ENCODE results near the gene SLC5A7.

SLC5A7 gene

DNA sequence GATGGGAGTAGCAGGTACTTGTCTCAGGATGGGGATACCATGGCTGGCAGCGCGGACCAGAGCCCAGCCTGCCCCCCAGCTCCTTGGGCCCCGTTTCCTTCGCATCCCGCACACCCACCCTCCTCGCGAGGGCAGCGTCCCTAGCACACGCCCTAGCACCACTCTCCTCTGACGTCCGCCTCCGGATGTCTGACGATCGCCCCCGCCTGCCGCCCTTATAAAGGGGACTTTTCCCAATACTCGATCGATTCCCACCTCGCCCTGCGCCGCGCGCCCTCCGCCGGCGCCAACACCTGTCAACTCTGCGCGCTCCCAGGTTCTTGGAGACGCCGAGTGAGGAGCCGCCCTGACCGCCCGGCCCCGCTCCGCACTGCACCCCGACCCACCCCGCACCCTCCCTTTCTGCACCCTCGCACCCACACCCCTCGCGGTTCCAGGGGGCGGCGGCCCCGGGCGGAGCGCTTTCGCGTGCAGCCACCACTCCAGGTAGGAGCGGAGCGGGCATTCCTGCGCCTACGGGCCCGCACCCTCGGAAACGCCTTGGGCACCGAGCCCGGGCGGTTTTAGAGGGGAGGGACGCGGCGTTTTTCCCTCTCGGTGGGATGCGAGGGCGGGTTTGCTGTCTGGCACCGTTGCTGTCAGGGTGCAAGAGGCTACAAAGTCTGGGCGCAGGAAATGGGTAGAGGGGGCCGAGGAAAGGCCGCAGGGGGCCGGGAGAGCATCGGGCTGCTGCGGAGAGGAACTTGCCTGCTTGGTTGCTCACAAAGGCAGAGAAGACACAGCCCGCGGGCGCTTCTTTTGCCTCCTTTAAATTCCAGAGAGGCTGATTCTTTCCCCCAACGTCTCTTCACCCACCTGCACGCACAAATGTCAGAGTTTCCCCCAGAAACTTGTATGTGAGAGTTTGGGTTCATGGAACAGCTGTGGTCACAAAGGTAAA lies at the start of gene SLC5A7:
SLC5A7 (plus strand) TSS at position 247 of the 940 bp plus-strand sequence. CDS start 1,632 bp downstream, outside the sequence.
- no peak for DNase-seq (ENCODE audit: extremely low read depth in 1 of 2, low read depth in 1 of 2)

GRCh38 chr2:107961395-107961794 lies 24.9 kb upstream of the SLC5A7 start:
- no peak for DNase-seq (ENCODE audit: extremely low read depth in 1 of 2, low read depth in 1 of 2)

- DNase-seq (ENCODE audit: extremely low read depth in 1 of 2, low read depth in 1 of 2), result no peak
Observed at GRCh38 chr2:107964185-107964584, 22.1 kb upstream of the SLC5A7 start.

DNA sequence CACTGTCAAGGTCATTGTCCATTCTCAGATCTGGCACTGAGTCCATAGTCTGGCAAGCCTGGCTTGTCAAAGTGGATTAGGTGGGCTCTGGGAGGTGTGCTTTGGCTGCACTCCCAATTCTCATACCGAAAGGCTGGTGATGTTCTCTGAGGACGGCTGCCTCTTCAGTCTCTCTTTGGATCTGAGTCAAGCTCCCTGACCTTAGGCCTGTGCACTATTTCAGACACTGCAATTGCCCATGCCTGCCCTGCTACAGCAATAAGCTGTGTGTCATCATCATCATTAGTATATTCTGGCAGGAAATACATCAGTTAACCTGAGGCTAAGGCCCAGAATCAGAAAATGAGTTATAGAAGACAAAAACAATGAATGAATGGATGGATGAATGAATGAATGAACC lies 1.6 kb upstream of the SLC5A7 start:
- DNase-seq (ENCODE audit: extremely low read depth in 1 of 2, low read depth in 1 of 2), result no peak

DNA sequence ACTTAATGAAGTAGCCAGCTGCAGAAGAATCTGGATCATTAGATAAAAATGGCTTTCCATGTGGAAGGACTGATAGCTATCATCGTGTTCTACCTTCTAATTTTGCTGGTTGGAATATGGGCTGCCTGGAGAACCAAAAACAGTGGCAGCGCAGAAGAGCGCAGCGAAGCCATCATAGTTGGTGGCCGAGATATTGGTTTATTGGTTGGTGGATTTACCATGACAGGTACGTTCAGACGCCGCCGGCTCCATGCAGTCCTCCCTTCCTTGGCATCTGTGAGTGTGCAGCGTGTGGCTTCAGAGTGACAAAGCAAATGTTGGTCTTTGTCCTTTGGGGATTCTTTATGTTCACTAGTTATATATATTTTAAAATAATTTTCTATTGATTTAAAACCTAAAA lies 1.8 kb downstream of the SLC5A7 start:
- DNase-seq (ENCODE audit: extremely low read depth in 1 of 2, low read depth in 1 of 2), result no peak

- no peak for DNase-seq (ENCODE audit: extremely low read depth in 1 of 2, low read depth in 1 of 2)
Observed at GRCh38 chr2:107989445-107989844, 3.1 kb downstream of the SLC5A7 start.

- no peak for DNase-seq (ENCODE audit: extremely low read depth in 1 of 2, low read depth in 1 of 2)
Observed at GRCh38 chr2:107990718-107991117, 4.4 kb downstream of the SLC5A7 start.

GRCh38 chr2:107992069-107992468 lies 5.7 kb downstream of the SLC5A7 start:
- DNase-seq (ENCODE audit: extremely low read depth in 1 of 2, low read depth in 1 of 2), result no peak

DNA sequence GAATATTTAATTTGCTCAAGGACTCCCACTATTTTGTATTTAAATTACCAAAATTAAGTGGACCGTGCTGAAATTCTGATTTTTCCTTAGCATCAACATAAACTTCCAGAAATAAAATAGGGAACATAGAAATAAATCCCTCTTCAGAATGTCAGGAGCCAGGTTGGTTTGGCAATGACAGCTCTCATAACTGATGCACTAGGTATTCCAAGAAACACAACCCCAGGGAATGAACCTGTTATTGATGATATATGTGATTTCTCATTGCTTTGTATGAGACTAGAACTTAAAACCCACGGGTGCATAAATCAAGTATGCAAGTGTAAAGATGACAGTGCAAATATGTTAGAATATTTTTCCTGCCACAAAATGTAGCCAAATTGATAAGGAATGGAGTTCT lies 12.8 kb downstream of the SLC5A7 start:
- no peak for DNase-seq (ENCODE audit: extremely low read depth in 1 of 2, low read depth in 1 of 2)

GRCh38 chr2:108010912-108011591 lies 24.7 kb downstream of the SLC5A7 start:
- DNase-seq (ENCODE audit: extremely low read depth in 1 of 2, low read depth in 1 of 2), result no peak

DNA sequence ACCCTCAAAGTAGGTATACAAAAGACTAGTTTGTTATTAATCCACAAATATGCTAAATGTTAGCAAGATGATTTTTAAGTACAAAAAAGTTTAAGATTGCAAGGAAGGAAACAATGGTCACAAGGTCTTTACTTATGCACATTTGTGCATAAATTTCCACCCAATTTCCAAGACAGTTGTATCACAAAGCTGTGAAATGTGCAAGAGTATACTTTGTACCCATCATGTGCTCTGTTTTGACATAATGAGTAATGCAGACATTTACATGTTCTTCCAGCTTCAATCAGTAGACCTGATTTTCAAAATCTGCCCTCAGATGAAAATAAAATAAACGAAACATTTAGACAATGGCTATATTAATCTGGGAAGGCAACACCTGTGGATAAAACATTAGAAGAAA lies 27.0 kb downstream of the SLC5A7 start:
- DNase-seq (ENCODE audit: extremely low read depth in 1 of 2, low read depth in 1 of 2), result no peak

- DNase-seq (ENCODE audit: extremely low read depth in 1 of 2, low read depth in 1 of 2), result no peak
Observed at GRCh38 chr2:108022628-108023027, 36.3 kb downstream of the SLC5A7 start.

GRCh38 chr2:108023776-108024175 lies 37.5 kb downstream of the SLC5A7 start:
- DNase-seq (ENCODE audit: extremely low read depth in 1 of 2, low read depth in 1 of 2), result no peak

GRCh38 chr2:108026092-108026794 lies 39.9 kb downstream of the SLC5A7 start:
- no peak for DNase-seq (ENCODE audit: extremely low read depth in 1 of 2, low read depth in 1 of 2)

GRCh38 chr2:108029496-108029895 lies 43.2 kb downstream of the SLC5A7 start:
- no peak for DNase-seq (ENCODE audit: extremely low read depth in 1 of 2, low read depth in 1 of 2)

- no peak for DNase-seq (ENCODE audit: extremely low read depth in 1 of 2, low read depth in 1 of 2)
Observed at GRCh38 chr2:108029912-108030311, 43.6 kb downstream of the SLC5A7 start.

DNA sequence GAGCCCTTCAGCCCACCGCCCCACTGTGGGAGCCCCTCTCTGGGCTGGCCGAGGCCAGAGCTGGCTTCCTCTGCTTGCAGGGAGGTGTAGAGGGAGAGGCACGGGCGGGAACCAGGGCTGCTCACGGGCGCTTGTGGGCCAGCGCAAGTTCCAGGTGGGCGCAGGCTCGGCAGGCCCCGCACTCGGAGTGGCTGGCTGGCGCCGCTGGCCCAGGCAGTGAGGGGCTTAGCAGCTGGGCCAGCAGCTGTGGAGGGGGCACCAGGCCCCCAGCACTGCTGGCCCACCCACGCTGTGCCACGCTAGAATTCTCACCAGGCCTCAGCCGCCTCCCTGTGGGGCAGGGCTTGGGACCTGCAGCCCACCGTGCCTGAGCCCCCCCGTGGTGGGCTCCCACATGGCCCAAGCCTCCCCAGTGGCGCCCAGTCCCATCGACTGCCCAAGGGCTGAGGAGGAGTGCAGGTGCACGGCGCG lies 45.2 kb downstream of the SLC5A7 start:
- DNase-seq (ENCODE audit: extremely low read depth in 1 of 2, low read depth in 1 of 2), result no peak

GRCh38 chr2:108034843-108035242 lies 48.5 kb downstream of the SLC5A7 start:
- DNase-seq (ENCODE audit: extremely low read depth in 1 of 2, low read depth in 1 of 2), result no peak

GRCh38 chr2:108048752-108049151 lies 62.4 kb downstream of the SLC5A7 start:
- no peak for DNase-seq (ENCODE audit: extremely low read depth in 1 of 2, low read depth in 1 of 2)

DNA sequence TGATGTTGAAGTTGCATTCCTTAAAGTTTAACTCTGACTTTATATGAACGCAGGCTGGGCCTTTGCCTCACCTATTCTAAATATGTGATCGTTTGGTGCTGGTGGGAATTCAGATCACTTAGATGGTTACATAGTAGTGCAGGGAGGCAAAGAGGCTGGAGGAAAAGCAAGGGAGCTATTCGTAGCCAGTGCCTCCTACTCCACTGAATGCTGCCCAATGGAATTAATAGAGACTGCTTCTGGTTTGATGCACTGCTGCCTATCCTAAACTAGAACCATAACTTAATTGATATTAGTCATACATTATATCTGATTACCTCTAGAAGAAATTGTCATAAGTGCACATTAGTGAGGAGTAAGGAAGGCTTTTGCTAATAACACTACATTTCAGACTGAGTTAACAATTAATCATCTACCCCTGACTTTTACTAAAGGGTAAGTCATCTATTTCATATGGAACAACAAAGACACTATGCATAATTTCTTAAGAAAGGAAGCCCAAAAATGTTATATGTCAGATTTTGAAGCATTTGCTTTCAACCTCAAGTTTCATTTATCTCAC lies 72.3 kb downstream of the SLC5A7 start:
- no peak for DNase-seq (ENCODE audit: extremely low read depth in 1 of 2, low read depth in 1 of 2)

DNA sequence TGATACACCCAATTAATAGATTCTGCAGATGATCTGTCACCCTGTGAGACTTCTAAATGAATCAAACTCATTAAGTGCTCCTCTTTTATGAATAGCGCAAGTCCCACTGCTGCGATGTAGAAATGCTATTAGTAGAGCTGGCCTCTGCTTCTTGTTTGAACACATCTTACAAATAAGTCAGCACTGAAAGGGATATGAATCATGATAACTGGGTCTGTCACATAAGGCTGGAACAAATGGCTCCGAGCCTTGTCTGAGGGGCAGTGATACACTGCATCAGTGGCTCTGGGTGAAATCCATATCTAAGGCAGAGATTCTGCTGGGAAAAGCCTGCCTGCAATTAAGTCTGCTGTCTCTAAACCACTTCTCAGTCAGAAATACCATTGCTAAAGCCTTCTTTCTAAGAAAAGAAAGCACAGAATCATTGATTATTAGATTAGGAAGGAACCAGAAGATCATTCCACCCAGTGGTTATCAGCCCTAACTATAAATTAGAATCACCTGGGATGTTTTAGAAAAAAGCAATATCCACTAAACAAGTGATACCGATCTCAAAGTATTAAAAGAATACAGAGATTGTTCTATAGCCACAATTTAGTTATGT lies 75.2 kb downstream of the SLC5A7 start:
- DNase-seq (ENCODE audit: extremely low read depth in 1 of 2, low read depth in 1 of 2), result no peak
